GM12874 (cell line): ENCODE results near the gene RNASE11.

Experiments used
- TF ChIP-seq, protein P1 (sequence below): IDR thresholded peaks from 2 replicates; pipeline ENCODE4 v1.5.1; 2011; ENCODE audit warnings: low read depth, mild to moderate bottlenecking, control low read depth, low read length, moderate library complexity; ENCODE audit not compliant: insufficient read depth

The RNASE11 gene

DNA sequence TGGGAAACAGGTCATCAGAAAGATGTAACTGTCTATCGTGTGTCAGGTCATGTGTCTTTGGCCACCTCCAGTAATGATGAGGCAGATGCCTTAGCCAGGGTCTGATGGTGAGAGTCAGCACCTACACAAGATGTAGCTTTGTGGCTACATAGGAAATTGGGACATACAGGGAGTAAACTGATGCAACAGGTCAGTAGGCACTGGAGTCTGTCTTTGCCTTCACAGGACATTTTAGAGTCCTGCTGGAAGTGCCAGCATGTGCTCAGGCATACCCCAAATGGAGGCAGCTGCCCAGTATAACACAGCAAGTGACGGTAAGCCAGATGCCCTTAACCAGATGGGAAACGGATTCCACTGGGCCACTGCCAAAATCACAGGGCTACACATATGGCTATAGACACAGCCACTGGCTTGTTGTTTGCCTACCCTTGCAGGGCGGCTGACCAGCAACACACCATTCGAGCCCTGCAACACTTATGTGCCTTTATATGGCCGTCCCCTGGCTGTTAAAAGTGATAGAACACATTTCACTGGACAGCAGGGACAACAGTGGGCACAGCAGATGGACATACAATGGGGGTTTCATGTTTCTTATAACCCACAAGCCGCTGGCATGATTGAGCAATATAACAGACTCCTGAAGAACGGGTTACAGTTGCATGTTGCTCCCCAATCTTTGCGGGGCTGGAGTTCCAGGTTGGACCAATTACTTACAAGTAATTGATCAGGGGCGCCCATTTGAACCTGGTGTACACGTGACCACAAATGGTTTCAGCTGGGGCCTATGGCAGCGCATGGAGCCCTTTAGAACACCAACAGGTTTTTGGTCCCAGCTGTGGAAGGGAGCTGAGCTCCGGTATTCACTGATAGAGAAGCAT, 16.3 kb upstream of the RNASE11 start:
- TF ChIP-seq, protein P1, sequence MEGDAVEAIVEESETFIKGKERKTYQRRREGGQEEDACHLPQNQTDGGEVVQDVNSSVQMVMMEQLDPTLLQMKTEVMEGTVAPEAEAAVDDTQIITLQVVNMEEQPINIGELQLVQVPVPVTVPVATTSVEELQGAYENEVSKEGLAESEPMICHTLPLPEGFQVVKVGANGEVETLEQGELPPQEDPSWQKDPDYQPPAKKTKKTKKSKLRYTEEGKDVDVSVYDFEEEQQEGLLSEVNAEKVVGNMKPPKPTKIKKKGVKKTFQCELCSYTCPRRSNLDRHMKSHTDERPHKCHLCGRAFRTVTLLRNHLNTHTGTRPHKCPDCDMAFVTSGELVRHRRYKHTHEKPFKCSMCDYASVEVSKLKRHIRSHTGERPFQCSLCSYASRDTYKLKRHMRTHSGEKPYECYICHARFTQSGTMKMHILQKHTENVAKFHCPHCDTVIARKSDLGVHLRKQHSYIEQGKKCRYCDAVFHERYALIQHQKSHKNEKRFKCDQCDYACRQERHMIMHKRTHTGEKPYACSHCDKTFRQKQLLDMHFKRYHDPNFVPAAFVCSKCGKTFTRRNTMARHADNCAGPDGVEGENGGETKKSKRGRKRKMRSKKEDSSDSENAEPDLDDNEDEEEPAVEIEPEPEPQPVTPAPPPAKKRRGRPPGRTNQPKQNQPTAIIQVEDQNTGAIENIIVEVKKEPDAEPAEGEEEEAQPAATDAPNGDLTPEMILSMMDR, result no peak

DNA sequence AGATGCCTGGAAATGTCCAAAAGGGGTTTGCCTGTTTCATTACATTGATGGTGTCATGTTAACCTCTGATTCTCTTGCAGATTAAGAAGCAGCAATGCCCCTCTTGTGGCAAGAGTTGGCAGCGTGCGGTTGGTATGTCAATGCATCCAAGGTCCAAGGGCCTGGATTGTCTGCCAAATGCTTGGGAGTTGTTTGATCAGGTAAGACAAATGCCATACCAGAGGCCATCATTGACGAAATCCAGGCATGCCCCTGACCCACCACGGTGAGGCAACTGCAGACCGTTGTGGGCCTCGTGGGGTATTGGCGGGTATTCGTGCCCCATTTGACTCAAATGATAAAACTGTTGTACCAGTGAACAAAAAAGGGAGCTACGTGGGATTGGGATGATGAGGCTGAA, 14.8 kb upstream of the RNASE11 start:
- TF ChIP-seq, protein P1, result no peak

DNA sequence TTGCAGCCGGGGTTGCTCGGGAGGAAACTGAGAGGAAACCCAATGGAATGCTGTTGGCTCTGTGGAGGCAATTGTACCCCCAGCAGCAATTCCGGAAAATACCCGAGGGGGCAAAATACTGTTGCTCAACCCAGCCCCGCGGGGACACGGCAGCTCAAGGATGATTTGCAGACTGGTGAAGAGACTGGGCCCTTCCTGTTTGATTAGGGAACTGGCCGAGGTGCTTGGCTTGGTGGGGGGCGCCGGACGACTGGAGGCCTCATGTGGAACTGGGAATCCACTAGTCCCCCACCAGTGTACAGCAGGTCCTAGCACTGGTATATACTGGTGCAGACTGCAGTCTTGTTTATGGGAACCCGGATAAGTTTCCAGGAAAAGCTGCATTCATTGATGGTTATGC, 13.7 kb upstream of the RNASE11 start:
- TF ChIP-seq, protein P1, result no peak

DNA sequence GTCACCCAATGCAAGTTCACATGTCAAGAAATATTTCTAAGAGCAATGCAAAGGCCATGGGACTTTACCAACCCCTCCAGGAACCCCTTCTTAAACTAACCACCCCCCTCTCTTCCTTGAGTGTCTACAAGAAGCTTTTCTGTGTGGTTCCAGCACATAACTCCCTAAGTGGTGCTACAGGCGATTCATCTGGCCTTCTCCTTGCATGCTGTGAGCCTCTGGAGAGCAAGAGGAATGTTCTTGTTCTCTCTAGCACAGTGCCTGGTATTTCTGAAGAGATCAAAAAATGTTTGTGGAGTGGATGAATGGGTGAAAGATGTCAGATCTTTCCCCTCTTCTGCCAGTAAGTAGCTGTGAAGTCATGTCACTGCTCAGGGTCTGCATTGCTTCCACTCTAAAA, 9.3 kb upstream of the RNASE11 start:
- TF ChIP-seq, protein P1, result no peak

DNA sequence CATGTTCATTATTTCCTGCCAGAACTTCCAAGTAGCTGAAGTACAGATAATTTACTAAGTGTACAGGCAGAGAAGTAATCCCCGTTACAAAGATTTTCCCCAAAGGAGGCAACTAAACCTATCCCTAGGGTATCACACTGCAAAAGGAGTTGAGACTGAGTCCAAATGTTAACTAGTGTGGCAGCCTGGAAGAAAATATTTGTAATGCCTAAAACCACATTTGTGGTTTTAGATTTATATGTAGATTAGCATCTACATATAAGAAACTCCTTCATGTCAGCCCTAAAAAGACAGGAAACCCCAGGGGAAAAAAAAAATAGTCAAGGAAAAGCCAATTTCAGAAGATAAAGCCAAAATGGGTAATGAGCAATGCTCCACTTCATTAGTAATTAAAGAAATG, 4.8 kb upstream of the RNASE11 start:
- TF ChIP-seq, protein P1, result no peak

DNA sequence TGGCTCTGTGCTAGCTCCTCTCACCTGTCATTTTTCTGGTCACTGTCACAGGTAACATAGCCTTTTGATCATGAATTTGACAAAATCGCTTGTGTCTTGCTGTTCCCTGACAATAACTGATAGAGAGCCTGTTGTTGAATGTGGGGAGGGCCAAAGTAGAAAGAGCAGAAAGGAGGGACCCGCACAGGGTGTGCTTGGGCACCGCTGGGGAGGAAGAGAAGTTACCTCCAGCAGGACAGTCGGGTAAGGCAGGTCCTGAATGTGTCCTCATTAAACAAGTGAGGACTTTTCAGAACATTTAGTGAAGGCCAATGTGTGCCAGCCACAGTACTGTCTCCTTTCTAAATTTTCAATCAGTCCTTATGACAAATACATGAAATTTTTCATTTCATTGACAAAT, 3.4 kb upstream of the RNASE11 start, which contains the start of gene RNASE12:
Gene RNASE12 (minus strand): TSS at position 142 of the 400 bp plus-strand sequence. CDS start 653 bp downstream, outside the sequence.
- TF ChIP-seq, protein P1, result no peak

DNA sequence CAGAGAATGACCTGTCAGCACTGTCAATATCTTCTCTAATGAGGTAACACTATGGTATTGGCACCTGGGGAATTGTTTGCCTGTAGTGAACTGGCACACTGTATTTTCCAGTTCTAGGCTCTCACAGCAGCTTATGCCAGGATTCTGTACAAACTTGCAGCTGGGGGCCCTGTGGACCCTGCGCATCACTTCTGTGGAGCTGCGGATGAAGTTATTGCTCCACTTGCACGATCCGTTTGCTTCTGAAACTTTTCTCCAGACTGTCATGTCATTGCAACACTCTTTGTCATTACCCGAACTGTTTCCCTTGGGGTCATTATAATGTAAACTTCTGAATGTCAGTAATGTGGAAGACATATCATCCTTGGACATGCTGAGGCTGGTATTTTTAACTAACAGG, 3.9 kb downstream of the RNASE11 start:
- TF ChIP-seq, protein P1, result no peak
